Esophagus (tissue), 2 donors: Measurements from ENCODE around the gene AFF3. TPM values are rescaled to one million over a fixed set of nuclear protein-coding genes. Genes with fewer than 3 reads are reported as not detected.

Experiments
- H3K27ac ChIP-seq, 2 donors: one replicate each; pipeline ENCODE4 v1.5.1; 2013; ENCODE audit warnings: low read depth in 2 of 2, mild to moderate bottlenecking in 2 of 2, inconsistent platforms in 1 of 2, low read length in 1 of 2, moderate library complexity in 1 of 2
- H3K27me3 ChIP-seq, 2 donors: one replicate each; pipeline ENCODE4 v1.6.1; 2013; ENCODE audit warnings: low read length in 2 of 2, control low read depth in 1 of 2, mild to moderate bottlenecking in 1 of 2; ENCODE audit not compliant: insufficient read depth in 2 of 2, control insufficient read depth in 1 of 2
- H3K36me3 ChIP-seq, 2 donors: one replicate each; pipeline ENCODE4 v1.6.1; 2013; ENCODE audit warnings: low read length in 1 of 2; ENCODE audit not compliant: control insufficient read depth in 2 of 2, insufficient read depth in 2 of 2
- H3K4me1 ChIP-seq, 2 donors: one replicate each; pipeline ENCODE4 v1.6.1; 2013; ENCODE audit warnings: low read length in 1 of 2; ENCODE audit not compliant: control insufficient read depth in 2 of 2, insufficient read depth in 2 of 2
- H3K4me3 ChIP-seq, 2 donors: one replicate each; pipeline ENCODE4 v1.5.1; 2013; ENCODE audit warnings: low read length in 2 of 2, mild to moderate bottlenecking in 2 of 2, low read depth in 1 of 2, moderate library complexity in 1 of 2
- H3K9me3 ChIP-seq, 2 donors: one replicate each; pipeline ENCODE4 v1.6.1; 2013; ENCODE audit warnings: mild to moderate bottlenecking in 2 of 2, low read depth in 1 of 2, low read length in 1 of 2, moderate library complexity in 1 of 2; ENCODE audit not compliant: control insufficient read depth in 2 of 2, insufficient read depth in 1 of 2
- WGBS, 2 donors: extraction: QIAGEN DNeasy Blood & Tissue Kit; methylation state at CpG; one replicate each; pipeline ENCODE4 v1.1.7; 2013; 5-methylcytosine and 5-hydroxymethylcytosine counted together
- polyA plus RNA-seq, 2 donors: library from polyadenylated mRNA; stranded (reverse); fragments of 200-250 nt; gene quantifications; one replicate each; pipeline ENCODE4 v1.2.3, GENCODE V29; 2013
- donor health status: healthy with polysubstance abuse.
- donor health status: Bipolar disorder and iron deficiency.

Gene AFF3
- polyA plus RNA-seq, 2 donors = 1.0 to 1.1 TPM

DNA sequence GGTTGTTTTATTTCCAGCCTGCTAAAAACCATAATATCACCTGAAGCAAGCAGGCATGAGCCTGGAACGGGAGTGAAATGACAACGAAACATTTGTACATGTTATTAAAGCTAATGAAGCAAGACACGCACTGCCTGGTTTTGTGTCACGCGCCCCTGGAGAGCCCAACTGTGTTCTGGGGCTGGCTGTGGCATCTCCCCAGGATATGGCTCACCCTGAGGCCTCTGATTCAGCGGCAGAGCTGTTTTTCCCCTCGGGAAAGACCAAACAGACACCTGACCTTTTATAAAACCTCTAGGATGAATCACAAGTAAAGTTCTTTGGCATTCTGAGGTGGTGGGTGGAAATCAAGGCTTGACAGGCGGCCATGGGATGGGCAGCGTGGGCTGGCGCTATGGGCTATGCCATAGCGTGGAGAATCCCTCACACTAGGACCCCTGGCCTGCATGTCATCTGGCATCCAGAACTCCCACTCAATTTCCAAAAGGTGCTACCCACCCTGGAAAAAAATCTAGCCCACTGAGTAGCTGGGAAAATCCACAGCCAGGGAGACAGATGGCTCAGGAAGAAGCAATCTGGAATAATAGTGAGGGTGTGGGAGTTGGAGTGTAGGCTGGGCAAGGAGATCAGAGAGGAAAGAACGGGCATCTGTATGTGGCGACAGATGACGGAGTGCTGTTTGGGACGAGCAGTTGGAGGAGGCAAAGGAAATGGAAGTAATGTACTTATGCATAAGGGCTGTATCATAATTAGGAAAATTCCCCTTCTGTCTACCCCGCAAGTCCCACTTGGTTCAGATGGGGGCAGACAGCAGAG lies 262.0 kb downstream of the AFF3 start:
- peaks cover 0 to 5% of the 10 kb centered on the region in 2 donors for H3K4me1 ChIP-seq
- H3K9me3 ChIP-seq = no peaks in the 10 kb centered on the region
- no peak overlapping the region for H3K4me3 ChIP-seq
- H3K27me3 ChIP-seq = no peaks in the 10 kb centered on the region
- WGBS, 2 donors = 79 to 82% methylated on average over 16 of the region's 16 CpGs
- no peaks in the 10 kb centered on the region for H3K36me3 ChIP-seq
- no peak overlapping the region for H3K27ac ChIP-seq

DNA sequence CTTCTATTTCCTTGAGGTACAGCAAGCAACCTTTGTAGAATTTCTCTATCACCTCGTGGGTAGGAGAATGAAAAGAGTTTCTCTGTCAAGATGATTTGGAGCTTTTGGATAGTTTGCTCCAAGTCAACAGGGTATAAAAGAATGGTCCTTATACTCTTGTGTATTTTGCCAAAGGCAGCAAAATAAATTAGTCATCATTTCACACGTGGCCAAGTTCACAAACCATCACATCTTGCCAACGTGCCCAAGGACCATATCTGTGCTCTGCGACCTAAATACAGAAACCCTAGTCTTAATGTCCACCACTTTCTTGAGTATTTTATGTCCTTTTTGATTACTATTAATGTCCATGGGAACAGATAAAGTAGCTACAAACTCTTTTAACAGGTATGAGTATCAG lies 262.9 kb downstream of the AFF3 start:
- Histone ChIP-seq H3K27ac (no peak overlapping the region), H3K36me3 (no peaks in the 10 kb centered on the region), H3K4me3 (no peak overlapping the region), H3K9me3 (no peaks in the 10 kb centered on the region), H3K27me3 (no peaks in the 10 kb centered on the region), H3K4me1 (peaks cover 0 to 5% of the 10 kb centered on the region in 2 donors)
- 43 to 49% methylated on average over 4 of the region's 4 CpGs for WGBS, 2 donors

DNA sequence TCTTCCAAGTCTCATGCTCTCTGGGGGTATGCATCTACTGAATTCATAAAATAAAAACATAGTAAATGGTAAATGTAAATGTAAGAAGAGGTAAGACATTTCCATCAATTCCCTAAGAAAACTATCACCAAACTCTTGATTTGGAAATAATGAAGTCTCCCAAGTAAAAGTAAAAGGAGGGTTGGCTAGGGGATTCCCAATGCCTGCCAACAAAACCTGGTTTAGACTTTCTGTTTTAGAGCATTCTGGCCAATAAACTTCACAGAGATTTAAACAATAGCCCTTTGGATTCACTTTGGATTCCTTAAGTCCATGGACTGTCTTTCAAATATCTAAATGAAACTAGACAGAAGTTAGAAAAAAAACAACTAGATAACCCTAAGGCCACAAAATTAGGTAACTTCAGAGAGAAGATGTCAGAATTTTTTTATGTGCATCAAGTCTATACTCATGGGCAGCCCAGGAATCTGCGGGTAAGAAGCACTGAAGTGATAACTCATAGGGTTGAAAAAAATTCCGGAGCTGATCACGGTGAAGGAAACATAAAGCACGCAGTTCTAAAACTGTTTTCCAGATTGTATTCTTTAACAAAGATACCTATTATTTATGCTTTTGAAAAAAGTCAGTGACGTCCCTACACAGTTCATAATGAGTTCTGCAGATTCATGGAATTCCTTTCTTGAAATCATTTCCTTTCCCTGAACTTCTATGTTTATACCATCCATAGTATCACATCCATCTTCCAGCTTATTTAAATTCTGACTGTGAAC lies 263.6 kb downstream of the AFF3 start:
- no peaks in the 10 kb centered on the region for H3K9me3 ChIP-seq
- H3K27ac ChIP-seq = no peak overlapping the region
- H3K27me3 ChIP-seq = no peaks in the 10 kb centered on the region
- H3K4me1 ChIP-seq = peaks cover 0 to 5% of the 10 kb centered on the region in 2 donors
- WGBS, 2 donors = 76 to 81% methylated on average over 5 of the region's 5 CpGs
- no peak overlapping the region for H3K4me3 ChIP-seq
- no peaks in the 10 kb centered on the region for H3K36me3 ChIP-seq

DNA sequence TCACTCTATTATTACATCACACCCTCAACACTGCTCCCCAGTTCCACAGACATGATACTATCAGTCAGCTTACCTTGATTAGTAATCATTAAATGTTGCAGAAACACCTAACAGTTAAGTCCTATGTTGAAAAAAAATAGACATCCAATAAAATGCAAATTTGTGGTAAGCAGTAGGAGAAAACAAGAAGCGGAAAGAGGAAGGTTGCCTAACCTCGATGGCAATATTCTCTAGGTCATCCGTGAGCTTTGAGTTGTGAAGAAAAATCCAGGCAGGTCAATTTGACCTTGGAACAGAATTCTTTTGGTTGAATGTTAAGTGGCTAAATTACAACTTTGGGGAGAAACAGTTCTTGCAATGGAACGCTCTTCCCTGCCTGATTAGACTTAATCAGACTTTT lies 264.4 kb downstream of the AFF3 start:
- Histone ChIP-seq H3K9me3 (no peaks in the 10 kb centered on the region), H3K4me3 (no peak overlapping the region), H3K4me1 (peaks cover 0 to 5% of the 10 kb centered on the region in 2 donors), H3K36me3 (no peaks in the 10 kb centered on the region), H3K27me3 (no peaks in the 10 kb centered on the region), H3K27ac (no peak overlapping the region)
- WGBS, 2 donors = 78 to 90% methylated on average over 4 of the region's 4 CpGs

- H3K4me3 ChIP-seq = no peak overlapping the region
- no peaks in the 10 kb centered on the region for H3K9me3 ChIP-seq
- 90 to 91% methylated on average over 3 of the region's 3 CpGs for WGBS, 2 donors
Observed at GRCh38 chr2:99876956-99877355, 265.4 kb downstream of the AFF3 start.

DNA sequence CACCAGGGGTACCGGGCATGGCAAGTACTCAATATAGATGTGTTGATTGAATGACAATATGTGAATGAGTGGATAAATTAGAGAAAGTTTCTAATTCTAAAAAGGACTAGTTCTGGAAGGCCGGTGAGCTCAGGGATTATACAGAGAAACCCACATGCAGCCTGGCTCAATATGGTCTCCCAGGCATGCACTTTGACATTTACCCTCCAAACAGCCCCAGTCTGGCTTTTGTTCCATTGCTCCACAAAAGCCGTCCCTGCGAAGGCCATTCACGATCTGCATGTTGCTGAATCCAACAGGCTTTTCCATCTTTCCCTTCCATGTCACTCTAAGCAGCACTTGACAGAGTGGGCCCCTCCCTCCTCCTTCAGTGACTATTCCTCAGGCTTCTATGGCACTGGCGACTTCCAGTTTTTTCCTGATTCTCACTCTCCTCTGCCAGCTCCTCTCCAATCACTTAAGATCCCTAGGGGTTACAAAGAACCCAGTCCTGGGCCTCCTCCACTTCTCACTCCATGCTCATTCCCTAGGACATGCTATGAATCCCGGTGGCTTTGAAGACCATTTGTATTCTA lies 266.7 kb downstream of the AFF3 start:
- no peaks in the 10 kb centered on the region for H3K9me3 ChIP-seq
- no peak overlapping the region for H3K27ac ChIP-seq
- no peak overlapping the region for H3K4me3 ChIP-seq
- WGBS, 2 donors = 90 to 93% methylated on average over 7 of the region's 7 CpGs
- no peaks in the 10 kb centered on the region for H3K27me3 ChIP-seq
- peaks cover 0 to 2% of the 10 kb centered on the region in 2 donors for H3K4me1 ChIP-seq
- H3K36me3 ChIP-seq = no peaks in the 10 kb centered on the region

More at GRCh38 chr2:99876956-99877355, 265.4 kb downstream of the AFF3 start:
- Histone ChIP-seq H3K27ac (no peak overlapping the region), H3K4me1 (peaks cover 0 to 2% of the 10 kb centered on the region in 2 donors), H3K27me3 (no peaks in the 10 kb centered on the region), H3K36me3 (no peaks in the 10 kb centered on the region)

- no peak overlapping the region for H3K27ac ChIP-seq
- WGBS, 2 donors = 76 to 81% methylated on average over 4 of the region's 4 CpGs
- H3K4me3 ChIP-seq = no peak overlapping the region
- no peaks in the 10 kb centered on the region for H3K4me1 ChIP-seq
- H3K36me3 ChIP-seq = no peaks in the 10 kb centered on the region
- no peaks in the 10 kb centered on the region for H3K27me3 ChIP-seq
- H3K9me3 ChIP-seq = peaks cover 0 to 2% of the 10 kb centered on the region in 2 donors
Observed at GRCh38 chr2:99868260-99868659, 274.1 kb downstream of the AFF3 start.

DNA sequence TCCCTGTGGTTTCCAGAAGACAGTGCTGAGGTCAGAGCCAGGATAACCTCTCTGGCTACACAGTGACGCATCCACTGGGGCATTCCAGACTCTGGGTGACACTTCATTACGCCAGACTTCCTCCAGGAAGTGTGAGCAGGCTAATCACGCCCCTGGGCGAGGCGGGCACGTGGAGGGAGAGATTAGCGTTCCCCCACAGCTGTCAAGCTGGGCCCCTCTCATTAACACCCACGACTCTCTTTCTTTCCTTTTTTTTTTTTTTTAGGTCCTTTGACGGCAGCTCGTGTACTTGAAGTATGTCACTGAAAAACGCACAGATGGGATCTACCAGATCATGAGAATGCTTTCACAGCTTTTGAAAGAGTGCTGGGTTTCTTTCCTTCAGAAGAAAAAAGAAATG lies 274.6 kb downstream of the AFF3 start:
- Histone ChIP-seq H3K9me3 (peaks cover 0 to 2% of the 10 kb centered on the region in 2 donors), H3K4me3 (no peak overlapping the region), H3K27ac (no peak overlapping the region), H3K4me1 (no peaks in the 10 kb centered on the region), H3K27me3 (no peaks in the 10 kb centered on the region), H3K36me3 (no peaks in the 10 kb centered on the region)
- 41% methylated on average over 11 of the region's 11 CpGs for WGBS, 2 donors

DNA sequence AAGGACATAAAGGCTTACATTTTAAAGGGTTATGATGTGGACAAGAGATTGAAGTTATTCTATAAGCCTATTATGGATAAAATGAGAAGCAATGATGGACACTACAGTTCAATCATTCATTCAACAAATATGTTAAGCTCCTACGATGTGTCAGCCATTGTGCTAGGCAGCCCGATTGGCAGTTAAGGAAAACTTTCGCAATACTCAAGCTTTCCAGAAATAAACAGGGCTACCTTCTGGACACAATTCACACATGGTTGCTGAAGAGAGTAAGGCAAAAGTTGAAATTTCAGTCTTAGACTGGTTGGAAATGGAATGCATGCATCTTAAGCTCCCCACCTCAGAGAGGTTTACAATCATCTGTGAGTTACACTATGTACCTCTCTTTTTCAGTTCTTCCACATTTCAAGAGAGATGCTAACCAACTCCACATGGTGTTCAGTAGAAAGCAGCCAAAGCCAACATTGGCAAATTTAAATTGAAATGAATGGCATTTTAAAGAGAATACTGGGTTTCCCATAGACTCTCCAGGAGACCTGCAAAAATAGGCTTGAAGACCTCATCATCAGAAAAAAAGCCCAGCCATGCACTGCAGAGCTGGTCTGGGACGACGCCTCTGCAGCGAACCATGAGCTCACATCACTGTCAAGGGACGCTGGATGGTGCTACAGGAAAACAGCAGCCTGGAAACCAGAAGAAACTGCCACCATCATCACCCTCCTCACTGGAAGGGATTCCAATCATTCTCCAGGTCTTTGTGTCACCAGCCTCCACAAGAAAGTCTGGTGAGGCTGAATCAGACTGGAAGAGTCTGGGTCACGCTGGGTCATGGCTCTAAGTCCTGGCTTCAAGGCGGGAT lies 276.3 kb downstream of the AFF3 start:
- Histone ChIP-seq H3K27ac (no peak overlapping the region), H3K9me3 (peaks cover 0 to 2% of the 10 kb centered on the region in 2 donors), H3K4me3 (no peak overlapping the region), H3K4me1 (no peaks in the 10 kb centered on the region), H3K36me3 (no peaks in the 10 kb centered on the region), H3K27me3 (no peaks in the 10 kb centered on the region)
- 81 to 87% methylated on average over 9 of the region's 9 CpGs for WGBS, 2 donors
